OCI-LY1 (cell line): ENCODE measurements around the gene NSMCE4A.

Experiments
- H2AFZ ChIP-seq: fragments of 200-600 bp; sonication (generic), shearing (Covaris generic); 2 replicates; pipeline ENCODE4 v1.6.0; 2014; ENCODE audit warnings: antibody characterized with exemption, mild to moderate bottlenecking, low read length
- H3F3A ChIP-seq: fragments of 200-600 bp; sonication (generic), shearing (Covaris generic); 2 replicates; pipeline ENCODE4 v1.6.0; 2014; ENCODE audit warnings: mild to moderate bottlenecking, antibody characterized with exemption, low read length, moderate library complexity; ENCODE audit not compliant: insufficient read depth
- H3K27ac ChIP-seq: fragments of 200-600 bp; sonication (generic); 2 replicates; pipeline ENCODE4 v1.5.1; 2014; ENCODE audit warnings: low read length, mixed run types, mild to moderate bottlenecking, low read depth; ENCODE audit not compliant: poor library complexity, severe bottlenecking
- H3K27me3 ChIP-seq: fragments of 200-600 bp; sonication (generic); 2 replicates; pipeline ENCODE4 v1.6.0; 2014; ENCODE audit warnings: antibody characterized with exemption, mild to moderate bottlenecking, low read length, moderate library complexity; ENCODE audit not compliant: insufficient read depth
- H3K36me3 ChIP-seq: fragments of 200-600 bp; sonication (generic); 2 replicates; pipeline ENCODE4 v1.6.1; 2014; ENCODE audit warnings: mild to moderate bottlenecking, antibody characterized with exemption, low read length, moderate library complexity, mixed read lengths; ENCODE audit not compliant: insufficient read depth
- H3K4me1 ChIP-seq: fragments of 200-600 bp; sonication (generic); 2 replicates; pipeline ENCODE4 v1.5.1; 2014; ENCODE audit warnings: mild to moderate bottlenecking, low read length, moderate library complexity; ENCODE audit not compliant: insufficient read depth, severe bottlenecking
- H3K4me2 ChIP-seq: fragments of 200-600 bp; sonication (generic), shearing (Covaris generic); 2 replicates; pipeline ENCODE4 v1.6.1; 2014; ENCODE audit warnings: low read length
- H3K4me3 ChIP-seq: fragments of 200-600 bp; sonication (generic); 2 replicates; pipeline ENCODE4 v1.5.1; 2014; ENCODE audit warnings: low read length, low read depth, mild to moderate bottlenecking, mixed read lengths; ENCODE audit not compliant: poor library complexity, severe bottlenecking
- H3K79me2 ChIP-seq: fragments of 200-600 bp; shearing (Covaris generic); 2 replicates; pipeline ENCODE4 v1.6.1; 2016; ENCODE audit warnings: mixed run types, low read length, mixed read lengths; ENCODE audit not compliant: insufficient read depth
- H3K9ac ChIP-seq: fragments of 200-600 bp; sonication (generic), shearing (Covaris generic); 2 replicates; pipeline ENCODE4 v1.6.1; 2014; ENCODE audit warnings: mild to moderate bottlenecking, low read length, mixed read lengths
- H3K9me2 ChIP-seq: fragments of 200-600 bp; sonication (generic), shearing (Covaris generic); 2 replicates; pipeline ENCODE4 v1.6.1; 2014; ENCODE audit warnings: low read depth, mild to moderate bottlenecking, low read length, mixed read lengths
- H3K9me3 ChIP-seq: fragments of 200-600 bp; shearing (Covaris generic); 2 replicates; pipeline ENCODE4 v1.6.1; 2014; ENCODE audit warnings: low read length, mixed read lengths
- H4K20me1 ChIP-seq: fragments of 200-600 bp; sonication (generic), shearing (Covaris generic); 2 replicates; pipeline ENCODE4 v1.6.0; 2016; ENCODE audit warnings: mild to moderate bottlenecking, low read length; ENCODE audit not compliant: insufficient read depth
- CTCF ChIP-seq: fragments of 200-600 bp; sonication (generic), shearing (Covaris generic); IDR thresholded peaks from 2 replicates; pipeline ENCODE4 v1.5.1; 2017; ENCODE audit warnings: mild to moderate bottlenecking, antibody characterized with exemption, low read length, moderate library complexity, mixed read lengths
- EZH2 ChIP-seq: fragments of 200-600 bp; sonication (generic), shearing (Covaris generic); IDR thresholded peaks from 2 replicates; pipeline ENCODE4 v1.8.0; 2017; ENCODE audit warnings: borderline replicate concordance, mixed run types, mild to moderate bottlenecking, antibody characterized with exemption, low read length, moderate library complexity, mixed read lengths

NSMCE4A gene

GRCh38 chr10:121956111-121957061 lies 18.6 kb downstream of the NSMCE4A start:
- H2AFZ ChIP-seq = no peak overlapping the region
- no peaks in the 10 kb centered on the region for H3K79me2 ChIP-seq
- no peak overlapping the region for H3K4me2 ChIP-seq
- H3K9ac ChIP-seq = no peak overlapping the region
- H3K9me2 ChIP-seq = no peaks in the 10 kb centered on the region
- no peak overlapping the region for H3K4me3 ChIP-seq
- no peaks in the 10 kb centered on the region for H3K9me3 ChIP-seq
- TF ChIP-seq CTCF (no peak), EZH2 (no peak)
- H3K27ac ChIP-seq = no peak overlapping the region
- no peaks in the 10 kb centered on the region for H3F3A ChIP-seq
- H4K20me1 ChIP-seq = no peaks in the 10 kb centered on the region
- H3K4me1 ChIP-seq = no peaks in the 10 kb centered on the region
- peaks cover 39% of the 10 kb centered on the region for H3K36me3 ChIP-seq
- no peaks in the 10 kb centered on the region for H3K27me3 ChIP-seq

GRCh38 chr10:121952226-121952625 lies 22.8 kb downstream of the NSMCE4A start:
- no peaks in the 10 kb centered on the region for H3K9me3 ChIP-seq
- no peak overlapping the region for H3K4me3 ChIP-seq
- no peaks in the 10 kb centered on the region for H3K79me2 ChIP-seq
- H3F3A ChIP-seq = no peaks in the 10 kb centered on the region
- H2AFZ ChIP-seq = no peak overlapping the region
- no peak overlapping the region for H3K4me2 ChIP-seq
- H3K9me2 ChIP-seq = no peaks in the 10 kb centered on the region
- peaks cover 16% of the 10 kb centered on the region for H3K36me3 ChIP-seq
- no peaks in the 10 kb centered on the region for H3K27me3 ChIP-seq
- no peak for TF ChIP-seq EZH2
- no peak for TF ChIP-seq CTCF
- H3K4me1 ChIP-seq = no peaks in the 10 kb centered on the region
- H3K9ac ChIP-seq = no peak overlapping the region
- H4K20me1 ChIP-seq = no peaks in the 10 kb centered on the region
- H3K27ac ChIP-seq = no peak overlapping the region

- Histone ChIP-seq H3K9me3 (no peaks in the 10 kb centered on the region), H3K27me3 (no peaks in the 10 kb centered on the region), H3K36me3 (no peaks in the 10 kb centered on the region), H3K9ac (no peak overlapping the region), H3K79me2 (no peaks in the 10 kb centered on the region), H3K4me1 (no peaks in the 10 kb centered on the region), H4K20me1 (no peaks in the 10 kb centered on the region), H3K27ac (no peak overlapping the region), H2AFZ (no peak overlapping the region), H3K4me2 (no peak overlapping the region), H3K9me2 (no peaks in the 10 kb centered on the region), H3K4me3 (no peak overlapping the region), H3F3A (no peaks in the 10 kb centered on the region)
- no peak for TF ChIP-seq EZH2
- no peak for TF ChIP-seq CTCF
Observed at GRCh38 chr10:121949451-121949850, 25.6 kb downstream of the NSMCE4A start.
